ENCODE measurements around the gene RTTN.

DNA sequence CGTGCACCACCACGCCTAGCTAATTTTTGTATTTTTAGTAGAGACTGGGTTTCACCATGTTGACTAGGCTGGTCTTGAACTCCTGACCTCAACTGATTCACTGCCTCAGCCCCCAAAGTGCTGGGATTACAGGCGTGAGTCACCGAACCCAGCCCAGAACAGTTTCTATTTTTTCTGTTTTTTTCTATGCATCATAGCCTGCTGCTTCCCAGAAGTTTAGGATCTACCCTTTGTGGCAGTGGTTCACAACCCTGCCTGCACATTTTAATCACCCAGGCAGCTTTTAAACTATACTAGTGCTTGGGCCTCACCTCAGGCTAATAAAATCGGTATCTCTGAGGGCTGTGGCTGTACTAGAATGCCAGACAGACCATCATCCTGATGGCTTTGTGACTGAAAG is 43.6 kb upstream of the RTTN start:
- TF ChIP-seq CTCF (IDR thresholded peaks at IDR 0.05) (no peak), POLR2A (IDR thresholded peaks at IDR 0.05) (no peak)

Data from testis (tissue), 2 donors.